ENCODE results near the gene VTI1A. TPM values are rescaled to one million over a fixed set of nuclear protein-coding genes. Genes with fewer than 3 reads are reported as not detected.

The VTI1A gene
- polyA plus RNA-seq, 1 donor from 2014 or later, result 28.7 TPM

DNA sequence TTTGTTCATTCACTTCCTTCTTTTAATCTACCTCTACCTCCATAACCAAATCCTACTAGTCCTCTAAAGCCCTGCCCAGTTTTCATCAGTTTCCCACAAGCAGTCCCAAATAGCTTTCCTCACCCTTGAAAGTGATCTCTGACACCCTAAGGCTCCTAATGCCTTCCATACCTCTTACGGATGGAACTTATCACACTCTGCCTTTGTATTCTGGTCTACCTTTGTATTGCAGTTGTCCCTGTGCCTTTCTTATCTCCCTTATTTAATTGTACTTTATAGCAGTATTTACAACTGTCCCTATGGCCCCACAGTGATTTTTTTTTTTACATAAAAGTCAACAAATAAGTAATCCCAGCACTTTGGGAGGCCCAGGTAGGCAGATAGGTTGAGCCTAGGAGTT, 39.3 kb upstream of the VTI1A start:
- H3K79me2 ChIP-seq (replicated peaks; ENCODE audit: insufficient read depth, low read length), result no peaks in the 10 kb centered on the region
- H3K9ac ChIP-seq (ENCODE audit: low read length), result no peak overlapping the region
- no peak overlapping the region for H2AFZ ChIP-seq (ENCODE audit: low read depth, low read length)
- TF ChIP-seq, protein P1, sequence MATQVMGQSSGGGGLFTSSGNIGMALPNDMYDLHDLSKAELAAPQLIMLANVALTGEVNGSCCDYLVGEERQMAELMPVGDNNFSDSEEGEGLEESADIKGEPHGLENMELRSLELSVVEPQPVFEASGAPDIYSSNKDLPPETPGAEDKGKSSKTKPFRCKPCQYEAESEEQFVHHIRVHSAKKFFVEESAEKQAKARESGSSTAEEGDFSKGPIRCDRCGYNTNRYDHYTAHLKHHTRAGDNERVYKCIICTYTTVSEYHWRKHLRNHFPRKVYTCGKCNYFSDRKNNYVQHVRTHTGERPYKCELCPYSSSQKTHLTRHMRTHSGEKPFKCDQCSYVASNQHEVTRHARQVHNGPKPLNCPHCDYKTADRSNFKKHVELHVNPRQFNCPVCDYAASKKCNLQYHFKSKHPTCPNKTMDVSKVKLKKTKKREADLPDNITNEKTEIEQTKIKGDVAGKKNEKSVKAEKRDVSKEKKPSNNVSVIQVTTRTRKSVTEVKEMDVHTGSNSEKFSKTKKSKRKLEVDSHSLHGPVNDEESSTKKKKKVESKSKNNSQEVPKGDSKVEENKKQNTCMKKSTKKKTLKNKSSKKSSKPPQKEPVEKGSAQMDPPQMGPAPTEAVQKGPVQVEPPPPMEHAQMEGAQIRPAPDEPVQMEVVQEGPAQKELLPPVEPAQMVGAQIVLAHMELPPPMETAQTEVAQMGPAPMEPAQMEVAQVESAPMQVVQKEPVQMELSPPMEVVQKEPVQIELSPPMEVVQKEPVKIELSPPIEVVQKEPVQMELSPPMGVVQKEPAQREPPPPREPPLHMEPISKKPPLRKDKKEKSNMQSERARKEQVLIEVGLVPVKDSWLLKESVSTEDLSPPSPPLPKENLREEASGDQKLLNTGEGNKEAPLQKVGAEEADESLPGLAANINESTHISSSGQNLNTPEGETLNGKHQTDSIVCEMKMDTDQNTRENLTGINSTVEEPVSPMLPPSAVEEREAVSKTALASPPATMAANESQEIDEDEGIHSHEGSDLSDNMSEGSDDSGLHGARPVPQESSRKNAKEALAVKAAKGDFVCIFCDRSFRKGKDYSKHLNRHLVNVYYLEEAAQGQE (IDR thresholded peaks at IDR 0.05; ENCODE audit: borderline replicate concordance), result no peak
- TF ChIP-seq, protein P2, sequence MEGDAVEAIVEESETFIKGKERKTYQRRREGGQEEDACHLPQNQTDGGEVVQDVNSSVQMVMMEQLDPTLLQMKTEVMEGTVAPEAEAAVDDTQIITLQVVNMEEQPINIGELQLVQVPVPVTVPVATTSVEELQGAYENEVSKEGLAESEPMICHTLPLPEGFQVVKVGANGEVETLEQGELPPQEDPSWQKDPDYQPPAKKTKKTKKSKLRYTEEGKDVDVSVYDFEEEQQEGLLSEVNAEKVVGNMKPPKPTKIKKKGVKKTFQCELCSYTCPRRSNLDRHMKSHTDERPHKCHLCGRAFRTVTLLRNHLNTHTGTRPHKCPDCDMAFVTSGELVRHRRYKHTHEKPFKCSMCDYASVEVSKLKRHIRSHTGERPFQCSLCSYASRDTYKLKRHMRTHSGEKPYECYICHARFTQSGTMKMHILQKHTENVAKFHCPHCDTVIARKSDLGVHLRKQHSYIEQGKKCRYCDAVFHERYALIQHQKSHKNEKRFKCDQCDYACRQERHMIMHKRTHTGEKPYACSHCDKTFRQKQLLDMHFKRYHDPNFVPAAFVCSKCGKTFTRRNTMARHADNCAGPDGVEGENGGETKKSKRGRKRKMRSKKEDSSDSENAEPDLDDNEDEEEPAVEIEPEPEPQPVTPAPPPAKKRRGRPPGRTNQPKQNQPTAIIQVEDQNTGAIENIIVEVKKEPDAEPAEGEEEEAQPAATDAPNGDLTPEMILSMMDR (IDR thresholded peaks at IDR 0.05; ENCODE audit: poor library complexity, severe bottlenecking), result no peak
- TF ChIP-seq TAF1 (IDR thresholded peaks at IDR 0.05; ENCODE audit: low read depth), result no peak
- TF ChIP-seq MXI1 (conservative IDR thresholded peaks at IDR 0.05; ENCODE audit: poor library complexity, severe bottlenecking), result no peak
- TF ChIP-seq POLR2AphosphoS5 (IDR thresholded peaks at IDR 0.05), result no peak
- no peak for TF ChIP-seq SMC3 (conservative IDR thresholded peaks at IDR 0.05; ENCODE audit: poor library complexity)
- H3F3A ChIP-seq (ENCODE audit: insufficient read depth, low read length, poor library complexity, severe bottlenecking), result no peaks in the 10 kb centered on the region
- H3K27ac ChIP-seq (ENCODE audit: low read length), result no peak overlapping the region
- no peaks in the 10 kb centered on the region for H3K27me3 ChIP-seq (ENCODE audit: insufficient read depth, low read depth, low read length)
- no peak overlapping the region for H3K4me2 ChIP-seq (ENCODE audit: low read length)
- no peaks in the 10 kb centered on the region for H3K36me3 ChIP-seq (ENCODE audit: insufficient read depth, low read length)
- no peaks in the 10 kb centered on the region for H4K20me1 ChIP-seq (ENCODE audit: insufficient read depth)
- no peaks in the 10 kb centered on the region for H3K9me3 ChIP-seq (ENCODE audit: low read length)
- no peak overlapping the region for H3K4me3 ChIP-seq (ENCODE audit: low read length)
- no peaks in the 10 kb centered on the region for H3K9me2 ChIP-seq (ENCODE audit: insufficient read depth, low read length)

DNA sequence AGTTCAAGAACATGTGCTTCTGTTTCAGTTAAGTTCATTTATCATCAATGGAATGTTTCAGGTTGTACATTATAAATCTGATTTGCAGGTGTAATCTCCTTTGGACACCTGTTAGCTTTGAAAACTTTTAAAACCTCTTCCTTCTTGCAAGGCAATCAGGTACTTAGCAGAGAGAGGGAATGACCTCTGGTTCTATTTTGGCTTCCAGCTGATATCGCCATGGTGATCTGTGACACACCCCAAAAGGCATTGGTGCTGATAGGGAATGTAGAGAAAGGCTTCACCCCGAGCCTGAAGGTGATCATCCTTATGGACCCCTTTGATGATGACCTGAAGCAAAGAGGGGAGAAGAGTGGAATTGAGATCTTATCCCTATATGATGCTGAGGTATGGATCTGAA, 37.7 kb upstream of the VTI1A start:
- H3K4me3 ChIP-seq (ENCODE audit: low read length), result no peak overlapping the region
- no peaks in the 10 kb centered on the region for H4K20me1 ChIP-seq (ENCODE audit: insufficient read depth)
- H3K9me2 ChIP-seq (ENCODE audit: insufficient read depth, low read length), result no peaks in the 10 kb centered on the region
- TF ChIP-seq MXI1 (conservative IDR thresholded peaks at IDR 0.05; ENCODE audit: poor library complexity, severe bottlenecking), result no peak
- TF ChIP-seq EZH2 (IDR thresholded peaks at IDR 0.05; ENCODE audit: borderline replicate concordance, insufficient read depth, low read length, poor library complexity, severe bottlenecking), result no peak
- no peak for TF ChIP-seq SMC3 (conservative IDR thresholded peaks at IDR 0.05; ENCODE audit: poor library complexity)
- TF ChIP-seq, protein P1 (IDR thresholded peaks at IDR 0.05; ENCODE audit: borderline replicate concordance), result no peak
- no peak for TF ChIP-seq POLR2AphosphoS5 (IDR thresholded peaks at IDR 0.05)
- TF ChIP-seq, protein P2 (IDR thresholded peaks at IDR 0.05; ENCODE audit: poor library complexity, severe bottlenecking), result no peak
- no peaks in the 10 kb centered on the region for H3K79me2 ChIP-seq (replicated peaks; ENCODE audit: insufficient read depth, low read length)
- no peaks in the 10 kb centered on the region for H3K27me3 ChIP-seq (ENCODE audit: insufficient read depth, low read depth, low read length)
- no peaks in the 10 kb centered on the region for H3F3A ChIP-seq (ENCODE audit: insufficient read depth, low read length, poor library complexity, severe bottlenecking)
- H3K9ac ChIP-seq (ENCODE audit: low read length), result no peak overlapping the region
- H3K27ac ChIP-seq (ENCODE audit: low read length), result no peak overlapping the region
- H3K4me2 ChIP-seq (ENCODE audit: low read length), result no peak overlapping the region
- no peaks in the 10 kb centered on the region for H3K36me3 ChIP-seq (ENCODE audit: insufficient read depth, low read length)
- no peak overlapping the region for H2AFZ ChIP-seq (ENCODE audit: low read depth, low read length)
- no peaks in the 10 kb centered on the region for H3K9me3 ChIP-seq (ENCODE audit: low read length)
